Left kidney (tissue), 8 donors: ENCODE measurements around the gene IL27RA. TPM values are rescaled to one million over a fixed set of nuclear protein-coding genes. Genes with fewer than 3 reads are reported as not detected.

ENCODE experiments used
- DNase-seq: peaks from one replicate; pipeline ENCODE4 v3.0.0-alpha.2; 2013
- long read RNA-seq, 8 donors: transcript quantifications; one replicate each; lab custom pipeline, GENCODE V29; 2026
- polyA plus RNA-seq: library from polyadenylated mRNA; unstranded; fragments of 120-200 nt; gene quantifications from one replicate; pipeline ENCODE4 v1.2.1, GENCODE V29; 2013; ENCODE audit not compliant: insufficient read length

Gene IL27RA
- polyA plus RNA-seq: 5.9 TPM
- long read RNA-seq, donor 1, partial matches to known transcripts: 0 of 3 reads
- long read RNA-seq, donor 1, other reads (novel, unspliced or antisense): 0 of 3 reads
- long read RNA-seq, donor 2, partial matches to known transcripts: 0 of 1 reads
- long read RNA-seq, donor 2, other reads (novel, unspliced or antisense): 0 of 1 reads
- long read RNA-seq, donor 3: 0 reads
- long read RNA-seq, donor 4: 0 reads
- long read RNA-seq, donor 5, partial matches to known transcripts: 0 of 2 reads
- long read RNA-seq, donor 5, other reads (novel, unspliced or antisense): 0 of 2 reads
- long read RNA-seq, donor 6, partial matches to known transcripts: 0 of 2 reads
- long read RNA-seq, donor 6, other reads (novel, unspliced or antisense): 0 of 2 reads
- long read RNA-seq, donor 7: 0 reads
- long read RNA-seq, donor 8, partial matches to known transcripts: 0 of 2 reads
- long read RNA-seq, donor 8, other reads (novel, unspliced or antisense): 0 of 2 reads

- peak; percentile 60 for DNase-seq
Measured at GRCh38 chr19:14031719-14032480, at the start of gene IL27RA. TSS of gene IL27RA (plus strand) at chr19:14031762. CDS start at chr19:14031873, 111 bp downstream.

DNA sequence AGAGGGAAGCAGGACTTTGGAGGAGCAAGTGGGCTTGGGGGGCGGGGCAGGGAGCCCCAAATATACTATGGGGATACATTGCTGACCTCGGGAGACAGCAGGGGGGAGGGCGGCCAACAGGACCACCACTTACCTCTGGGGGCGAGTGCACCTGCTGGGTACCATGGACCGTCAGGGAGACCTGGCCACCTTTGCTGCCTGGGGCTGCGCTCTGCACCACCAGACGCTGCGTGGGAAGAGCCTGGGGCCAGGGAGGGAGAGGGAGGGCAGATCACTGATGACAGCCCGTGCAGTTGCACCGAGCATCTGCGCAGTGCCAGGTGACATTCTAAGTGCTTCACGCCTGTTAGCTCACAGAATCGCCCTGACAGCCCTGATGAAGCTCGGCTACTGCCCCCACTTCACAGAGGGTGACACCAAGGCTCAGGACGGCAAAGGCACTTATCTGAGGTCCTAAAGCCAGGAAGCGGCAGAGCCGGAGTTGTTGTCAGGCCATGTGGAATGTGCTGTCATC lies 49.5 kb upstream of the IL27RA start:
- DNase-seq: no peak

DNA sequence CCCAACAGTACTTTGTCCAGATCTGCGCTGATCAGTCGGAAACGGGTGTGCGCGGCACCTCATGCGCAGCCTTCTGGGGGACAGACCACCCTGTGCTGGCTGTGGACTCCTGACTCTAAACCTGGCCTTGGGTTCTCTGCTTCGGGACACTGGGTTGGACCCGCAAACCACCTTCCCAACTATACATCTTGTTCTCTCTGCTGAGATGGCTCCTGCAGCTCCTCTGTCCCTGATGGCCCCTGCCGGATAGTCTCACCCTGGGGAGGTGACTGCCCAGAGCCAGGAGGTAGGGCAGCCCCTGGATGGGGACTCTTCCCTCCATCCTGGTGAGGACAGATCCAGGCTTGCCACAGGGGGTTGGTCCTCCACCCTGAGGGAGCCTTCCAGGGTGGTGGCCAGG lies 48.8 kb upstream of the IL27RA start:
- no peak for DNase-seq

DNA sequence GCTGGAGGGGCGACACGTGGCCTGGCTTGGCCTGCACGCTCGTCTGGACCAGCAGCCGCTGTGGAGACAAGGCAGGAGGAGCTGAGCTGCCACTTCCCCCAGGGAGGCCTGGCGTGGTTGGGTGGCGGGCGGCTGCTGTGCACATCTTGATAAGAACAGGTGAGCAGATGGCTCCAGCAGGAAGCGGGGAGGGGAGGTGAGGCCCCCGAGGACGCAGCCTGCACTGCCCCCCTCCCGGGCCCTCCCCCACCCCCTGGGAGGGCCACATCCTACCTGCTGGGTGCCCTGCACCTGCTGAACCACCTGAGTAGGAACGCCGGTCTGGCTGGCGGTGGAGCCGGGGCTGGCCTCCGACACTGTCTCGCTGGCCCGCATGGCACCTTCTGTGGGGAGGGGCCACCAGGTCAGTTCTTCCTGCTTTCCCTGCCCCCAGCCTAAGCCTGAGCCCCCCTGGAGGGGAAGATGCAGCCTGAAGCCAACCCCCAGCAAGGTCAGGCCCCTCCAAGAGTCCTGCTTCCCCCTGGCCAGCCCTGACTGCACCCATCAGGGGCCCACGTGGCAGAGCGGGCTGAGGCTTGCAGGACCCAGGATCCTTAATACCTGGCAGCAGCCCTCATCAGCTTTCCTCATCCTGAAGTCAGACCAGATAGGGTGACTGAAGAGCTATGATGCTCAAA lies 48.2 kb upstream of the IL27RA start:
- DNase-seq: no peak

- DNase-seq: no peak
Measured at GRCh38 chr19:13984186-13984585, 47.4 kb upstream of the IL27RA start.

- no peak for DNase-seq
Measured at GRCh38 chr19:13984875-13985741, 46.5 kb upstream of the IL27RA start.

DNA sequence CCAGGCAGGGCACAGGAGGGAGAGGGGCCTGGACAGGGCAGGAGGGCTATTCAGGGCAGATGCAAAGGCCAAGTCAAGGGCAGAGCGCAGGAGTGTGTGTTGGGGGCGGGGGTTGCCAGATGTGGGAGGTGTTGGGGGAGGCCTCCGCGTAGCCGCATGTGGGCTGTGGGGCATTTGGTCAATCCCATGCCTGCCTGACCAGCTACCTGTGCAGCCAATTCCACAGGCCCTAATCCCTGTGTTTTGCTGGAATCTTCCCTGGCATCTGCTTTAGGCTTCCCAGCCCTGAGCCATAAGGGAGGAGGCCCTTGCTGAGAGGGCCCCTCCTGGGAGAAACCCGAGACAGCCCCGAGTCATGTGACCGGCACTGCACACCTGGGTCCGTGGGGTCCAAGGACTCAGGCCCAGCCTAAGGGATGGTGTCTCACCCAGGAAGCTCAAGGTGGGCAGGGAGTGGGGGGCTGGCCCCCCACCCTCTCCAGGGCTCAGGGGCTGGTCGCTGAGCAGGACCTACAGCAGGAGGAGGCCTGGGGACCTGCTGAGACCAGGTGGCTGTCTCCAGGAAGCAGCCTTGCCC lies 45.7 kb upstream of the IL27RA start:
- DNase-seq: no peak

GRCh38 chr19:13986348-13986904 lies 45.1 kb upstream of the IL27RA start:
- peak; percentile 63 for DNase-seq

GRCh38 chr19:13987101-13987890 lies 44.3 kb upstream of the IL27RA start:
- no peak for DNase-seq

DNA sequence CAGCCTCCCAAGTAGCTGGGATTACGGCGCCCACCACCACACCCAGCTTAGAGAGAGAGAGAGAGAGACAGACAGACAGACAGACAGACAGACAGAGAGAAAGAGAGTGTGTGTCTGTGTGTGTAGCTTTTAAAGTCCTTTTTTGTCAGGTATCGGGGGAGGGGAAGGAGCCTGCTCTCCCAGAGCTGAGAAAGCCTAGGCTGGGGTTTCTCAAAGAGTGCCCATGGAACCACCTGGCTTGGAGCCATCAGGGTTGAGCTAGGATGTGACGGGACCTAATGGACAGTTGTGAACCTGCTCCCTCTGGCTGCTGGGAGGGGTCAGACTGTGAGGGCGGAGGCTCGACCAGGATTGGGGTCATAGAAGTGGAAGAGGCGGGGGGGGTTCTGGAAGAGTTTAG lies 42.1 kb upstream of the IL27RA start:
- DNase-seq: no peak

DNA sequence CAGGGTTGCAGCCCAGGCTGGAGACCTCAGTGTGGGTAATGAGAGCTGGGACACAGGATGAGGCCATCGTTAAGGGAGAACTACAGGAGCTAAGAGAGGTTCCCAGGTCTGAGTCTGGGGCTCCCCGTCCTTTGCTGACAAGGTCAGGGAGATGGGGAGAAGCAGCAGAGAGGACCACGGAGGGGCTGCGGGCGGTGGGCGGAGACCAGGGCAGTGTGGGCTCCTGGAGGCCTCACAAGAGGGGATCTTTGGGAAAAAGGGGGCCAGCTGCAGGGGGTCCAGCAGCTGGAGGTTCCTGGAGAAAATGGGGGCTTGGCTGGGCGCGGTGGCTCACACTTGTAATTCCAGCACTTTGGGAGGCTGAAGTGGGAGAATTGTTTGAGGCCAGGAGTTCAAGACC lies 41.5 kb upstream of the IL27RA start:
- no peak for DNase-seq

GRCh38 chr19:13992025-13992424 lies 39.5 kb upstream of the IL27RA start:
- DNase-seq: no peak

DNA sequence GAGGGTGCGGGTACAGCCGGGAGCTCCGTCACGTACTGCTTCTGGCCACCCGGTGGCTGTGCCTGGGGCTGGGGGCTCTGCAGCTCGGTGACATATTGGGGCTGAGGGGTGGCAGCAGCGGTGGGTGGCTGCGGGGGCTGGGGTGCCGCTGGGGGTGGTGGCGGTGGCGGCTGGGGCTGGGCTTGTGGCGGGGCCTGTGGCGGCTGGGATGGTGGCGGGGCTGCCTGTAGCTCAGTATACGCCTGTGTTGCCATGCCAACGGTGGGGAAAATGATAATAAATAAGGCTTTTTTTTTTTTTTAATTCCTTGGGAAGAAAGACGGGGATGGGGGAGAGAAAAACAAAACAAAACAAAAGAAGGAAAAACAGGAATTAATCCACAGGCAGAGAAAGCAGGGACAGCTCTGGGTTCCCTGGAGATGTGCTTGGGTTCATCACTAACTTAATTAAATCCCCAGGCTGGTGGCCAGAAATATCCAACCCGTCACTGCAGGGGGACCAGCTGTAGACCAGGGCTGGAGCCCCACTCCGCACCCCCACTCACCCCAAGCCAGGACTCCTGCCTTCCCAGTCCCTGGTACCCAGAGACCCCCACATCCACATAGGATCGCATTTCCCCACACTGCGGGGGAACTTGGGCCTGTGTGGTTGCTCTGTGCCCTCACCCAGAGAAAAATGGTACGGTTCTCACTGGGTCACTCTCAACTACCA lies 37.8 kb upstream of the IL27RA start:
- DNase-seq: no peak

GRCh38 chr19:13995017-13995728 lies 36.4 kb upstream of the IL27RA start:
- no peak for DNase-seq

- DNase-seq: no peak
Measured at GRCh38 chr19:13995878-13996765, 35.4 kb upstream of the IL27RA start.

DNA sequence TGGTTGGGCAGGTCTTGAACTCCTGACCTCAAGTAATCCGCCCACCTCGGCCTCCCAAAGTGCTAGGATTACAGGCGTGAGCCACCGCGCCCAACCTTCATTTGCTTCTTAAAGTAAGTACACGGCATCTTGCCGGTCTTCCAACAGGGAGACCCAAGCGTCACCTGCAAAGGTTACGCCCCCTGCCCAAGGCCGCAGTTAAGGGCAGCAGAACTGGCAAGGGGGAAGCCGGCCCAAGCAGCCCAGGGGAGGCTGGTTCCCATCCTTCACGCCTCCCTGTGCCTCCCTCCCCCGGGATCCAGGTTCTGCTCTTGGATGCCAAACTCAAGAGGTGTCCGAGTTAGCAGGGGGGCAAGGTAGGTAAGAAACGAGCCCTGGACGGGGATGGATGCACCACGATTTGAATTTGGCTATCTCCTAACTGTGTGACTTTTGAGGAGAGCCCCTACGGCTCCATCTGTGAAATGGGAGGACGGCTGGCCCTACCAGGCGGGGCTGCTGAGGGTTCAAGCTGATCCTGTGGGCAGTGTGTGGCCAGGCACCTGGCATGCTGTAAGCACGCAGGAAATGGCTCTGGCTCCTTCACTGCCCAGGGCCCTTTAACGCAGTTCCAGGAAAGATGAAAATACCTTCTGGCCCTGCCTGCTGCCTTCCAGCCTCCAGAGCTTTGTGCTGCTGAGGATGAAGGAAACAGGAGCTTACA lies 34.5 kb upstream of the IL27RA start:
- no peak for DNase-seq

DNA sequence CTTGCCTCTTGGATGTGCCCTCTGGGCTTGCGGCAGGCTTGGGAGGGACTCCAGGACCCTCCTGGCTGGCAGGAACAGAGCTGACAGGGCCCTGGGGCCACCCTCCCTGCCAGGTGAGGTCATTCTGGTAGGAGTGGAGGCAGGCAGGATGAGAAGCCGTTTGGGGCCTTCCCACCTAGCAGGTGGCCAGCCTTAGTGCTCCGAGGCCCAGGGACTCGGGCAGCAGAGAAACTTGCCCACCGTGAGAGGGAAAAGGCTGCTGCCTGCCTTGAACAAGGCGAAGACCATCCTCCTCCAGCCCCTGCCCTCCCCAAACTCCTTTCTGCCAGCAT lies 34.0 kb upstream of the IL27RA start:
- no peak for DNase-seq
